PC-3 (cell line): ENCODE data around the gene ARHGAP42. TPM values are rescaled to one million over a fixed set of nuclear protein-coding genes. Genes with fewer than 3 reads are reported as not detected.

Experiments
- ATAC-seq: fragments of 200-7000 bp; cut with Tn5 transposase; 2 replicates; pipeline ENCODE4 v1.9.1; 2020; ENCODE audit warnings: mild to moderate bottlenecking, moderate library complexity
- BruUV-seq: library from RNA; stranded (reverse); fragments of 400-500 nt; replicated peaks from 2 replicates; lab custom pipeline; 2021; lab: Mats Ljungman, UMichigan
- CTCF ChIA-PET: fragments of 300-600 bp; sonication (Branson Sonifier 250); formaldehyde crosslinking; loops from one replicate; lab custom pipeline; 2022; ENCODE audit warnings: antibody characterized with exemption; lab: Charles Lee
- POLR2A ChIA-PET: fragments of 300-600 bp; sonication (Branson Sonifier 250); formaldehyde crosslinking; loops from one replicate; lab custom pipeline; 2022; ENCODE audit warnings: antibody characterized with exemption; ENCODE audit not compliant: unreplicated experiment; lab: Charles Lee
- DNase-seq: peaks from one replicate; pipeline ENCODE4 v3.0.0-alpha.2; 2015
- H2AFZ ChIP-seq: fragments of 300-600 bp; sonication (generic); 2 replicates; pipeline ENCODE4 v1.6.0; 2016; ENCODE audit warnings: antibody characterized with exemption, low read length
- H3F3A ChIP-seq: fragments of 300-600 bp; sonication (generic); one replicate; pipeline ENCODE4 v1.6.0; 2017; ENCODE audit warnings: antibody characterized with exemption, low read length, control low read depth, mild to moderate bottlenecking; ENCODE audit not compliant: unreplicated experiment
- H3K27ac ChIP-seq: fragments of 300-600 bp; sonication (generic); 2 replicates; pipeline ENCODE4 v1.5.1; 2016; ENCODE audit warnings: mild to moderate bottlenecking, low read length
- H3K27me3 ChIP-seq: fragments of 300-600 bp; sonication (generic); 2 replicates; pipeline ENCODE4 v1.6.1; 2016; ENCODE audit warnings: low read length, mixed read lengths
- H3K36me3 ChIP-seq: fragments of 300-600 bp; sonication (generic); 2 replicates; pipeline ENCODE4 v1.6.1; 2016; ENCODE audit warnings: low read depth, mixed run types, low read length, mixed read lengths
- H3K4me1 ChIP-seq: fragments of 300-600 bp; sonication (generic); 2 replicates; pipeline ENCODE4 v1.5.1; 2016; ENCODE audit warnings: low read length; ENCODE audit not compliant: insufficient read depth
- H3K4me2 ChIP-seq: fragments of 300-600 bp; sonication (generic); 2 replicates; pipeline ENCODE4 v1.6.0; 2016; ENCODE audit warnings: low read length
- H3K4me3 ChIP-seq: fragments of 300-600 bp; sonication (generic); 2 replicates; pipeline ENCODE4 v1.5.1; 2016; ENCODE audit warnings: mild to moderate bottlenecking, low read length, mixed read lengths
- H3K79me2 ChIP-seq: fragments of 300-600 bp; sonication (generic); 2 replicates; pipeline ENCODE4 v1.6.1; 2017; ENCODE audit warnings: low read length, mixed read lengths
- H3K9ac ChIP-seq: fragments of 300-600 bp; sonication (generic); 2 replicates; pipeline ENCODE4 v1.6.0; 2016; ENCODE audit warnings: mild to moderate bottlenecking, low read length
- H3K9me2 ChIP-seq: fragments of 300-600 bp; sonication (generic); replicated peaks from 2 replicates; pipeline ENCODE4 v1.6.1; 2016; ENCODE audit warnings: mixed run types, low read length, mixed read lengths
- H3K9me3 ChIP-seq: fragments of 300-600 bp; sonication (generic); 2 replicates; pipeline ENCODE4 v1.6.1; 2016; ENCODE audit warnings: low read length, mixed read lengths
- H4K20me1 ChIP-seq: fragments of 300-600 bp; sonication (generic); 2 replicates; pipeline ENCODE4 v1.6.1; 2016; ENCODE audit warnings: low read length, mixed read lengths
- CTCF ChIP-seq: fragments of 300-600 bp; sonication (generic); conservative IDR thresholded peaks from 2 replicates; pipeline ENCODE4 v1.5.1; 2017; ENCODE audit warnings: antibody characterized with exemption, low read depth, mild to moderate bottlenecking, low read length
- EZH2 ChIP-seq: fragments of 300-600 bp; sonication (generic); IDR thresholded peaks from one replicate; pipeline ENCODE4 v1.6.1; 2017; ENCODE audit warnings: antibody characterized with exemption, mild to moderate bottlenecking, low read length; ENCODE audit not compliant: unreplicated experiment
- EZH2phosphoT487 ChIP-seq: fragments of 300-600 bp; sonication (generic); IDR thresholded peaks from 2 replicates; pipeline ENCODE4 v1.6.1; 2018; ENCODE audit warnings: mild to moderate bottlenecking, antibody characterized with exemption, low read length, borderline replicate concordance
- intact Hi-C: fragments of 100-400 bp; cut with micrococcal nuclease; formaldehyde crosslinking; loops from 2 replicates; pipeline ENCODE4 v1.9.0; 2023
- total RNA-seq: library from RNA; depleted of rRNA; stranded (reverse); fragments of >200 nt; gene quantifications from 2 replicates; pipeline ENCODE4 v1.2.3, GENCODE V29; 2014

Gene ARHGAP42
- total RNA-seq, 1 experiment from 2014 or later, result 12.1 TPM

- Histone ChIP-seq H3K36me3 (no peaks in the 10 kb centered on the region), H3F3A (peaks cover 17% of the 10 kb centered on the region), H3K79me2 (peaks cover 49% of the 10 kb centered on the region), H4K20me1 (peaks cover 13% of the 10 kb centered on the region; the same call in 1 of the 2 replicates), H3K4me1 (peaks cover 64% of the 10 kb centered on the region), H2AFZ (peak overlapping the region; percentile 82), H3K4me2 (peak overlapping the region; percentile 85), H3K27ac (peak overlapping the region; percentile 89), H3K9ac (peak overlapping the region; percentile 93), H3K9me3 (no peaks in the 10 kb centered on the region), H3K4me3 (peak overlapping the region; percentile 87), H3K9me2 (no peaks in the 10 kb centered on the region), H3K27me3 (no peaks in the 10 kb centered on the region)
- intact Hi-C loops, result loop anchor here (5.0 kb wide), 1 partner anchor 69 kb away; no protein-coding TSS in a partner anchor
- TF ChIP-seq CTCF (peak; percentile 77), EZH2 (no peak)
- DNase-seq (peak; percentile 81), ATAC-seq (peak; percentile 64)
- ChIA-PET CTCF (interaction anchor here (0.5 to 1.3 kb wide), 9 partner anchors 11 to 193 kb away, joined by 3 to 16 read pairs (median 5); no protein-coding TSS in a partner anchor), POLR2A (interaction anchor here (0.5 to 2.0 kb wide), 6 partner anchors 32 to 163 kb away, joined by 4 to 85 read pairs (median 6); no protein-coding TSS in a partner anchor)
- TSS peak; percentile 49 for BruUV-seq
Observed at GRCh38 chr11:100687630-100688395, 725 bp downstream of the ARHGAP42 start.

GRCh38 chr11:100689141-100689540 is 2.1 kb downstream of the ARHGAP42 start:
- no TSS peak for BruUV-seq
- Histone ChIP-seq H3K4me2 (peak overlapping the region; percentile 85), H3K9me2 (no peaks in the 10 kb centered on the region), H3K27me3 (no peaks in the 10 kb centered on the region), H3K36me3 (no peaks in the 10 kb centered on the region), H3K9ac (peak overlapping the region; percentile 93; the same call in 1 of the 2 replicates), H3K79me2 (peaks cover 62% of the 10 kb centered on the region), H4K20me1 (peaks cover 18% of the 10 kb centered on the region), H2AFZ (no peak overlapping the region), H3K27ac (no peak overlapping the region), H3K4me3 (peak overlapping the region; percentile 87), H3K9me3 (no peaks in the 10 kb centered on the region), H3F3A (peaks cover 17% of the 10 kb centered on the region), H3K4me1 (peaks cover 51% of the 10 kb centered on the region)
- DNase-seq, result no peak
- no peak for TF ChIP-seq CTCF
- no peak for TF ChIP-seq EZH2phosphoT487
- no peak for TF ChIP-seq EZH2
- intact Hi-C loops, result loop anchor here (5.0 kb wide), 1 partner anchor 68 kb away; no protein-coding TSS in a partner anchor
- ChIA-PET POLR2A (interaction anchor here (0.7 to 2.0 kb wide), 2 partner anchors 88 to 142 kb away, joined by 3 to 85 read pairs; no protein-coding TSS in a partner anchor), CTCF (no interaction called here)
- no peak for ATAC-seq
